ENCODE results near the gene FBXL20.
"Not testable (repeated sequence)": the region's sequence is repeated elsewhere in the genome, so short reads cannot be mapped to it uniquely, and the experiment has no call there.

Gene FBXL20

GRCh38 chr17:39401412-39402243 lies at the start of gene FBXL20:
Gene FBXL20 (minus strand): TSS chr17:39401626. CDS start chr17:39401402, 224 bp downstream.
- peak; percentile 81 for DNase-seq (ENCODE audit: low read depth)

- DNase-seq (ENCODE audit: low read depth), result peak; percentile 98
Observed at GRCh38 chr17:39450847-39451581, 49.6 kb upstream of the FBXL20 start, which contains the start of gene MED1. Gene MED1 (minus strand): TSS chr17:39451263. CDS start chr17:39451062, 201 bp downstream.

GRCh38 chr17:39450051-39450450 lies 48.6 kb upstream of the FBXL20 start:
- no peak for DNase-seq (ENCODE audit: low read depth)

- DNase-seq (ENCODE audit: low read depth), result no peak
Observed at GRCh38 chr17:39447561-39447960, 46.1 kb upstream of the FBXL20 start.

- DNase-seq (ENCODE audit: low read depth), result no peak
Observed at GRCh38 chr17:39443326-39443725, 41.9 kb upstream of the FBXL20 start.

GRCh38 chr17:39439868-39440267 lies 38.4 kb upstream of the FBXL20 start:
- DNase-seq (ENCODE audit: low read depth), result not testable (repeated sequence)

GRCh38 chr17:39429600-39429999 lies 28.2 kb upstream of the FBXL20 start:
- no peak for DNase-seq (ENCODE audit: low read depth)

- DNase-seq (ENCODE audit: low read depth), result no peak
Observed at GRCh38 chr17:39416141-39416540, 14.7 kb upstream of the FBXL20 start.

- DNase-seq (ENCODE audit: low read depth), result no peak
Observed at GRCh38 chr17:39410279-39410678, 8.9 kb upstream of the FBXL20 start.

GRCh38 chr17:39408360-39408759 lies 6.9 kb upstream of the FBXL20 start:
- no peak for DNase-seq (ENCODE audit: low read depth)

- DNase-seq (ENCODE audit: low read depth), result no peak
Observed at GRCh38 chr17:39406951-39407350, 5.5 kb upstream of the FBXL20 start.

GRCh38 chr17:39405436-39405835 lies 4.0 kb upstream of the FBXL20 start:
- no peak for DNase-seq (ENCODE audit: low read depth)

GRCh38 chr17:39404542-39405378 lies 3.3 kb upstream of the FBXL20 start:
- peak; percentile 92 for DNase-seq (ENCODE audit: low read depth)

GRCh38 chr17:39402890-39403605 lies 1.6 kb upstream of the FBXL20 start:
- DNase-seq (ENCODE audit: low read depth), result no peak

GRCh38 chr17:39402244-39402889 lies 941 bp upstream of the FBXL20 start:
- DNase-seq (ENCODE audit: low read depth), result peak; percentile 91

- no peak for DNase-seq (ENCODE audit: low read depth)
Observed at GRCh38 chr17:39400547-39401411, 647 bp downstream of the FBXL20 start.

- no peak for DNase-seq (ENCODE audit: low read depth)
Observed at GRCh38 chr17:39399791-39400190, 1.6 kb downstream of the FBXL20 start.

- DNase-seq (ENCODE audit: low read depth), result no peak
Observed at GRCh38 chr17:39393736-39394135, 7.7 kb downstream of the FBXL20 start.

GRCh38 chr17:39391448-39391847 lies 10.0 kb downstream of the FBXL20 start:
- no peak for DNase-seq (ENCODE audit: low read depth)

GRCh38 chr17:39385040-39385439 lies 16.4 kb downstream of the FBXL20 start:
- DNase-seq (ENCODE audit: low read depth), result no peak
